ENCODE data around the gene GALNT7. TPM values are rescaled to one million over a fixed set of nuclear protein-coding genes. Genes with fewer than 3 reads are reported as not detected.

The GALNT7 gene
- total and polyA plus RNA-seq, 2 experiments from 2014 or later = 12.9 to 14.1 TPM

GRCh38 chr4:173362666-173363065, 194.1 kb downstream of the GALNT7 start:
- no peak for TF ChIP-seq CTCF (IDR thresholded peaks at IDR 0.05; ENCODE audit: low read depth, low read length)
- H3K27me3 ChIP-seq = no peaks in the 10 kb centered on the region
- H3K27ac ChIP-seq = no peak overlapping the region
- no peaks in the 10 kb centered on the region for H3K9me3 ChIP-seq (ENCODE audit: low read depth)
- H3K4me3 ChIP-seq = no peak overlapping the region
- H3K4me1 ChIP-seq (ENCODE audit: low read depth) = no peaks in the 10 kb centered on the region
- no peaks in the 10 kb centered on the region for H3K36me3 ChIP-seq
- DNase-seq (ENCODE audit: low read depth in 1 of 2, low spot score in 1 of 2) = no peak

DNA sequence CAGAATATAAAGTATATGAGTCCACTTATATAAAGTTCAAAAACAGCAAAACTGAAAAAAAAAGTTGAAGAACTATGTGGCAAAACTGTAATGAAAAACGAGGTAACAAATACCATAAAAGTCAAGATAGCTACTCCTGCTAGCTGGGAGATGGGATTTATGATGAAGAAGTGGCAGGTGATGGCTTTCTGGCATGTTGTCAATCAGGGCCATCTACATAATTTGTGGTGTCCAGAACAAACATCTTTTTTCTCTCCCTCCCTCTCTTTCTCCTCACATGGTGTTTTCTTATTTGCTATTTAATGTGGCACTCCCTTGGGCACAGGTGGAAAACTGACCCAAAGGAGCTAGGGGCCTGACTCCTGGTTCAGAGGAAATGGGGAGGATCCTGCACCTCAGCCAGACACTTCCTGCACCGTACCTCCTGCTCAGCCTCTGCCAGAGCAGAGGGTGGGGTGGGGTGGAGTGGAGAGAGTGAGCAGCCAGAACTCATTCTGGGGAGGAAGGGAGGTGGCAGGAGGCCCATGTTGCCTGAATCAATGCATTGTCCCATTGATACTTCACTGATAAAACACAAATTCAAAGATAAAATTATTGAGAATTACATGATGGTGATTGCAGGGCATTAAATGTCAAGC, 196.9 kb downstream of the GALNT7 start:
- no peak for DNase-seq (ENCODE audit: low read depth in 1 of 2, low spot score in 1 of 2)
- H3K36me3 ChIP-seq = no peaks in the 10 kb centered on the region
- H3K9me3 ChIP-seq (ENCODE audit: low read depth) = no peaks in the 10 kb centered on the region
- H3K4me1 ChIP-seq (ENCODE audit: low read depth) = no peaks in the 10 kb centered on the region
- TF ChIP-seq CTCF (IDR thresholded peaks at IDR 0.05; ENCODE audit: low read depth, low read length) = no peak
- no peak overlapping the region for H3K4me3 ChIP-seq
- no peak overlapping the region for H3K27ac ChIP-seq
- no peaks in the 10 kb centered on the region for H3K27me3 ChIP-seq

DNA sequence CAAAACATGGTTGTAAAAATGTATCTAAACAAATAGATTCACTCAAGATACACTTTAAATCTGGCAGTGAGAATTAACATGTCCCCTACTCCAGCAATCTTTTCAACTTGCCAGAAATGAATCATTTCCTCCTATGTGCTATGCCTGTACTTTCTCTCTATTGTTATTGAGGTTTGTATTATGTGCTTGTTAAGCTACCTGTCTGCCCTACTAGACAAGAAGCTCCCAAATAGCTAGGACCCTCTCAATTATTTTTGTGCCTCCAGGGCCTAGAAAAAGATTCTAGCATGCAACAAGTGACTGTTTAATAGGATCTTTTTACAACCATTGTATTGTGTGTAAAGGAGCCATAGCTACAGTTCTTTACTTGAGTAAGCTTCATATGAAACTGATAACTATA, 198.7 kb downstream of the GALNT7 start:
- peak in 1 of 2 donors; percentile 46 for DNase-seq (ENCODE audit: low read depth in 1 of 2, low spot score in 1 of 2)
- Histone ChIP-seq H3K27me3 (no peaks in the 10 kb centered on the region), H3K4me1 (ENCODE audit: low read depth) (no peaks in the 10 kb centered on the region), H3K27ac (no peak overlapping the region), H3K9me3 (ENCODE audit: low read depth) (no peaks in the 10 kb centered on the region), H3K4me3 (peak overlapping the region; percentile 80), H3K36me3 (no peaks in the 10 kb centered on the region)
- TF ChIP-seq CTCF (IDR thresholded peaks at IDR 0.05; ENCODE audit: low read depth, low read length) = no peak

DNA sequence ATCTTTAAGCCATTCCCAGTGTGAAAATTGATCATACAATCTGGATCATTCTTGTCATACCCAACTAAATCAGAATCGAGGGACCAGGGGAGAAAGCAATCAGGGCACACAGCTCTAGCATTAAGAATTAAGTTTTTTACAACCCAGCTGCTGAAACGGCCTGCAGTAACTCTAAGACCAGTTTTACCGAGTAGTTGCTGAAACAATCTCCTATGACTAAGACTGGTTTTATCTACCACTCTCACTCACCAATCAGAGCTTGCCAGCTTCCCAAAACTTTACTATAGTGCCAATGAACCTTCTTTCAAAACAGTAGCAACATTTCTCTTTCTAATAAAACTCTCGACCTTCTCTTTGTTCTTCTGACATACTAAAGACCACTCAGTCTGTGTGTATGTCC, 199.3 kb downstream of the GALNT7 start:
- peak overlapping the region; percentile 80 for H3K4me3 ChIP-seq
- no peak overlapping the region for H3K27ac ChIP-seq
- no peaks in the 10 kb centered on the region for H3K36me3 ChIP-seq
- no peak for TF ChIP-seq CTCF (IDR thresholded peaks at IDR 0.05; ENCODE audit: low read depth, low read length)
- DNase-seq (ENCODE audit: low read depth in 1 of 2, low spot score in 1 of 2) = peak in 1 of 2 donors; percentile 61
- H3K27me3 ChIP-seq = no peaks in the 10 kb centered on the region
- H3K9me3 ChIP-seq (ENCODE audit: low read depth) = no peaks in the 10 kb centered on the region
- no peaks in the 10 kb centered on the region for H3K4me1 ChIP-seq (ENCODE audit: low read depth)

GRCh38 chr4:173370130-173370476, 201.5 kb downstream of the GALNT7 start:
- Histone ChIP-seq H3K4me3 (peak overlapping the region; percentile 80), H3K9me3 (ENCODE audit: low read depth) (no peaks in the 10 kb centered on the region), H3K36me3 (no peaks in the 10 kb centered on the region), H3K27ac (peak overlapping the region; percentile 87), H3K27me3 (no peaks in the 10 kb centered on the region), H3K4me1 (ENCODE audit: low read depth) (no peaks in the 10 kb centered on the region)
- no peak for DNase-seq (ENCODE audit: low read depth in 1 of 2, low spot score in 1 of 2)
- no peak for TF ChIP-seq CTCF (IDR thresholded peaks at IDR 0.05; ENCODE audit: low read depth, low read length)
